Astrocyte (in vitro differentiated cells and primary cell): ENCODE results near the gene MICALL1. TPM values are rescaled to one million over a fixed set of nuclear protein-coding genes. Genes with fewer than 3 reads are reported as not detected.
A peak's percentile ranks its signal among the peaks of the same experiment; 100 is the strongest.
"Not testable (repeated sequence)": the region's sequence is repeated elsewhere in the genome, so short reads cannot be mapped to it uniquely, and the experiment has no call there.

Source experiments
- DNase-seq: peaks from one replicate; pipeline ENCODE4 v3.0.0-alpha.2; 2010; ENCODE audit warnings: low read depth
- FAIRE-seq: peaks from 2 replicates; lab custom pipeline; 2011; peaks lifted over from hg19 to GRCh38; lab: Jason Lieb, UNC
- H2AFZ ChIP-seq: 2 replicates; pipeline ENCODE4 v1.6.0; 2012; ENCODE audit warnings: low read depth, low read length, inconsistent platforms
- H3K27ac ChIP-seq: 2 replicates; pipeline ENCODE4 v1.5.1; 2011; ENCODE audit warnings: low read depth, low read length, inconsistent platforms
- H3K27me3 ChIP-seq: 2 replicates; pipeline ENCODE4 v1.6.0; 2011; ENCODE audit warnings: low read length, inconsistent platforms; ENCODE audit not compliant: insufficient read depth
- H3K36me3 ChIP-seq: 2 replicates; pipeline ENCODE4 v1.5.1; 2011; ENCODE audit warnings: low read length, inconsistent platforms; ENCODE audit not compliant: insufficient read depth
- H3K4me1 ChIP-seq: 2 replicates; pipeline ENCODE4 v1.5.1; 2011; ENCODE audit warnings: low read length, inconsistent platforms; ENCODE audit not compliant: insufficient read depth
- H3K4me2 ChIP-seq: 2 replicates; pipeline ENCODE4 v1.6.0; 2012; ENCODE audit warnings: low read length, inconsistent platforms
- H3K4me3 ChIP-seq: 2 replicates; pipeline ENCODE4 v1.5.1; 2011; ENCODE audit warnings: low read depth, mild to moderate bottlenecking, low read length, inconsistent platforms; ENCODE audit not compliant: insufficient read depth
- H3K79me2 ChIP-seq: 2 replicates; pipeline ENCODE4 v1.6.0; 2012; ENCODE audit warnings: mild to moderate bottlenecking, low read length, inconsistent platforms; ENCODE audit not compliant: insufficient read depth
- H3K9ac ChIP-seq: 2 replicates; pipeline ENCODE4 v1.6.0; 2012; ENCODE audit warnings: mild to moderate bottlenecking, low read length, inconsistent platforms
- H3K9me3 ChIP-seq: 2 replicates; pipeline ENCODE4 v1.5.1; 2012; ENCODE audit warnings: low read depth, mild to moderate bottlenecking, low read length, inconsistent platforms; ENCODE audit not compliant: insufficient read depth
- H4K20me1 ChIP-seq: 2 replicates; pipeline ENCODE4 v1.6.0; 2012; ENCODE audit warnings: low read length, inconsistent platforms; ENCODE audit not compliant: insufficient read depth
- H3K27ac Mint-ChIP-seq: one replicate; pipeline ENCODE4 v1.8.0; 2021; ENCODE audit warnings: mild to moderate bottlenecking, mixed read lengths; ENCODE audit not compliant: unreplicated experiment
- H3K27me3 Mint-ChIP-seq: one replicate; pipeline ENCODE4 v1.8.0; 2021; ENCODE audit warnings: low read depth, mixed read lengths; ENCODE audit not compliant: unreplicated experiment
- H3K36me3 Mint-ChIP-seq: one replicate; pipeline ENCODE4 v1.8.0; 2021; ENCODE audit warnings: low read depth, mixed read lengths; ENCODE audit not compliant: unreplicated experiment
- H3K4me1 Mint-ChIP-seq: one replicate; pipeline ENCODE4 v1.8.0; 2021; ENCODE audit warnings: low read depth, mixed read lengths; ENCODE audit not compliant: unreplicated experiment
- H3K4me3 Mint-ChIP-seq: one replicate; pipeline ENCODE4 v1.8.0; 2021; ENCODE audit warnings: mild to moderate bottlenecking, moderate library complexity, mixed read lengths; ENCODE audit not compliant: unreplicated experiment
- H3K9me3 Mint-ChIP-seq: one replicate; pipeline ENCODE4 v1.8.0; 2021; ENCODE audit warnings: mild to moderate bottlenecking, mixed read lengths; ENCODE audit not compliant: unreplicated experiment
- EZH2 ChIP-seq: IDR thresholded peaks from 2 replicates; pipeline ENCODE4 v1.6.1; 2012; ENCODE audit warnings: mild to moderate bottlenecking, low read length, inconsistent platforms; ENCODE audit not compliant: insufficient read depth
- total RNA-seq: library from RNA; stranded (reverse); gene quantifications from 2 replicates; pipeline ENCODE4 v1.2.1, GENCODE V29; 2021
- TF ChIP-seq, protein P1 (sequence below): IDR thresholded peaks from 2 replicates; pipeline ENCODE4 v1.5.1; 2011; ENCODE audit warnings: low read depth, mild to moderate bottlenecking, inconsistent platforms, low read length, moderate library complexity; ENCODE audit not compliant: insufficient read depth

Gene MICALL1
- total RNA-seq, 1 donor from 2014 or later = 131 TPM

DNA sequence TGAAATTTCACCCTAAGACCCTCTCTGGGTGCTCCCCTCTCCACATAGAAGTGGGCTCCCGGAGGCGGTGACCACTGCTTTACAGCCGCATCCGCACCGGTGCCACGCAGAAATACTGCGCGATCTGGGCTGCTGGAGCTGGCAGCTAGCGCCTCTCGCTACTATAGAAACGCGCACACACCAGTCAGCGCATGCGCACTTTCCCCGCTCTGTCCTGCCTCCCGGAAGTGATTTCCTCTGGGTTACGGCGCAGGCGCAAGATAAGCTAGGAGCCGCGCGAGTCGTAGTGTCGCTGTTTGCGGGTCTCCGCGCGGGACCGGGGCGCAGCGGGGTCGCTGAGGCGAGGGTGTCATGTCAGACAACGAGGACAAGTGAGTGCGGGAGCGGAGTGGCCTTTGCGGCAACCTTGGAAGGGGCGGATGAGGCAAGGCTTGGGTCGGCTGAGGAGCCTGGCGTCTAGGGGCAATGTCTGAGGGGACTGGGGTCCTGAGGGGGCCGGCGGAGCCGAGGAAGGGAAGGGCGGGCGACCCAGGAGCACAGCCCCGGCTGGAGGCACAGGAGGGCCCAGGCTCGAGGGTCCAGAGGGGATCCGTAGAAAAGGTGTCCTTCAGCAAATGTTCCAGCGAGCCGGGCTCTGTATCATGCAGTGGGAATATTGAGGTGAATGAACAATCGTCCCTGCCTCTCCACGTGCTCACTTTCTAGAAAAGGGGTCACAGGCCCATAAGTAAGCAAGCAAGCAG lies 47.5 kb downstream of the MICALL1 start, which contains the start of the genes C22orf23 and POLR2F:
Gene C22orf23, minus strand, starts transcription at position 165 of the 743 bp plus-strand sequence. CDS start 452 bp downstream, outside the sequence.
Gene POLR2F, plus strand, starts transcription at position 263 of the 743 bp plus-strand sequence. Its CDS starts 89 bp downstream, at position 352.
- Histone ChIP-seq H3K27me3 (no peaks in the 10 kb centered on the region), H2AFZ (peak within 1 kb of the TSS; percentile 98), H3K9ac (peak within 1 kb of the TSS; percentile 97), H3K4me1 (peaks cover 10% of the 10 kb centered on the region), H3K9me3 (no peaks in the 10 kb centered on the region), H3K27ac (peak within 1 kb of the TSS; percentile 52), H4K20me1 (peaks cover 23% of the 10 kb centered on the region), H3K79me2 (peaks cover 40% of the 10 kb centered on the region), H3K4me3 (peak within 1 kb of the TSS; percentile 97), H3K4me2 (peak within 1 kb of the TSS; percentile 98), H3K36me3 (peaks cover 15% of the 10 kb centered on the region)
- H3K4me3 Mint-ChIP-seq = peak within 1 kb of the TSS; percentile 98
- H3K4me1 Mint-ChIP-seq = peaks cover 3% of the 10 kb centered on the region
- no peak for TF ChIP-seq EZH2
- TF ChIP-seq, protein P1, sequence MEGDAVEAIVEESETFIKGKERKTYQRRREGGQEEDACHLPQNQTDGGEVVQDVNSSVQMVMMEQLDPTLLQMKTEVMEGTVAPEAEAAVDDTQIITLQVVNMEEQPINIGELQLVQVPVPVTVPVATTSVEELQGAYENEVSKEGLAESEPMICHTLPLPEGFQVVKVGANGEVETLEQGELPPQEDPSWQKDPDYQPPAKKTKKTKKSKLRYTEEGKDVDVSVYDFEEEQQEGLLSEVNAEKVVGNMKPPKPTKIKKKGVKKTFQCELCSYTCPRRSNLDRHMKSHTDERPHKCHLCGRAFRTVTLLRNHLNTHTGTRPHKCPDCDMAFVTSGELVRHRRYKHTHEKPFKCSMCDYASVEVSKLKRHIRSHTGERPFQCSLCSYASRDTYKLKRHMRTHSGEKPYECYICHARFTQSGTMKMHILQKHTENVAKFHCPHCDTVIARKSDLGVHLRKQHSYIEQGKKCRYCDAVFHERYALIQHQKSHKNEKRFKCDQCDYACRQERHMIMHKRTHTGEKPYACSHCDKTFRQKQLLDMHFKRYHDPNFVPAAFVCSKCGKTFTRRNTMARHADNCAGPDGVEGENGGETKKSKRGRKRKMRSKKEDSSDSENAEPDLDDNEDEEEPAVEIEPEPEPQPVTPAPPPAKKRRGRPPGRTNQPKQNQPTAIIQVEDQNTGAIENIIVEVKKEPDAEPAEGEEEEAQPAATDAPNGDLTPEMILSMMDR = no peak
- H3K36me3 Mint-ChIP-seq = peaks cover 2% of the 10 kb centered on the region
- FAIRE-seq (peak; percentile 88), DNase-seq (peak; percentile 80)
- no peaks in the 10 kb centered on the region for H3K9me3 Mint-ChIP-seq
- peak within 1 kb of the TSS; percentile 97 for H3K27ac Mint-ChIP-seq
- H3K27me3 Mint-ChIP-seq = no peaks in the 10 kb centered on the region

DNA sequence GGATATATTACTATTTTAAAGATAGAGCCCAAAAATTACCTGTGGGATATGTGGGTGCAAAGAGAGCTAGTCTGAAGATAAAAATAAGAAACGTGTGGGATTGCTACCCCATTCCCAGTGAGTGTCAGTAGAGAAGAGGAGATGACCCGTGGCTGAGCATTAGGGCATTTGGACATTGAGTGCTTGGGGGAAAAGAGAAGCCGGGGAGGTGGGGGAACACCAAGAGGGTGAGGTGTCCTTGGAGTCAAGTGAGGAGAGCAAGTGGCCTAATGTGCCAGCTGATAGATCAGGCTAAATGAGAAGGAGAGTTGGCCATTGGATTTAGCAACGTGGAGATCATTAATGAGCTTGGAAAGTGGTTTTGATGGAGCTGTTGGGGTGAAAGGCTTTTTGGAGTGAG lies 48.6 kb downstream of the MICALL1 start:
- no peak for TF ChIP-seq EZH2
- TF ChIP-seq, protein P1 = no peak
- peak overlapping the region; percentile 97 for H3K4me3 ChIP-seq
- no peak overlapping the region for H2AFZ ChIP-seq
- H3K27ac ChIP-seq = no peak overlapping the region
- peaks cover 25% of the 10 kb centered on the region for H3K36me3 ChIP-seq
- no peaks in the 10 kb centered on the region for H3K27me3 ChIP-seq
- H4K20me1 ChIP-seq = peaks cover 31% of the 10 kb centered on the region
- H3K4me1 ChIP-seq = peaks cover 10% of the 10 kb centered on the region
- H3K4me1 Mint-ChIP-seq = peaks cover 3% of the 10 kb centered on the region
- H3K9me3 Mint-ChIP-seq = no peaks in the 10 kb centered on the region
- FAIRE-seq = no peak
- peak overlapping the region; percentile 98 for H3K4me2 ChIP-seq
- no peak for DNase-seq
- peak overlapping the region; percentile 97 for H3K9ac ChIP-seq
- H3K9me3 ChIP-seq = no peaks in the 10 kb centered on the region
- peaks cover 11% of the 10 kb centered on the region for H3K36me3 Mint-ChIP-seq
- H3K27me3 Mint-ChIP-seq = no peaks in the 10 kb centered on the region
- H3K79me2 ChIP-seq = peaks cover 40% of the 10 kb centered on the region
- H3K4me3 Mint-ChIP-seq = peak overlapping the region; percentile 98
- H3K27ac Mint-ChIP-seq = peak overlapping the region; percentile 97

DNA sequence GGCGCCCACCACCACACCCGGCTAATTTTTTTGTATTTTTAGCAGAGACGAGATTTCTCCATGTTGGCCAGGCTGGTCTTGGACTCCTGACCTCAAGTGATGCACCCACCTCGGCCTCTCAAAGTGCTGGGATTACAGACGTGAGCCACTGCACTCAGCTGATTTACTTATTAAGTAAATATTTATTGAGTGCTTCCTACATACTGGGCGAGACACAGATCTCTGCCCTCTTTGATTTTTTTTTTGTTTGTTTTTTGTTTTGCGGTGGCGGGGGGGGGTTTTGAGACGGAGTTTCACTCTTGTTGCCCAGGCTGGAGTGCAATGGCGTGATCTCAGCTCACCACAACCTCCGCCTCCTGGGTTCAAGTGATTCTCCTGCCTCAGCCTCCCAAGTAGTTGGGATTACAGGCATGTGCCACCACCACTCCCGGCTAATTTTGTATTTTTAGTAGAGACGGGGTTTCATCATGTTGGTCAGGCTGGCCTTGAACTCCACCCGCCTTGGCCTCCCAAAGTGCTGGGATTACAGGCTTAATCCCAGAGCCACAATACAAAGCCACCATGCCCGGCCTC lies 49.8 kb downstream of the MICALL1 start:
- not testable (repeated sequence) for H3K4me2 ChIP-seq, H2AFZ ChIP-seq, H3K27me3 ChIP-seq, H3K27ac ChIP-seq, FAIRE-seq, H3K9me3 Mint-ChIP-seq, H3K27me3 Mint-ChIP-seq, H3K9me3 ChIP-seq, DNase-seq, H3K4me3 Mint-ChIP-seq, H3K4me1 Mint-ChIP-seq, H3K9ac ChIP-seq, H3K27ac Mint-ChIP-seq, H3K4me3 ChIP-seq
- H3K36me3 Mint-ChIP-seq = peaks cover 14% of the 10 kb centered on the region
- peaks cover 25% of the 10 kb centered on the region for H3K36me3 ChIP-seq
- H4K20me1 ChIP-seq = peaks cover 31% of the 10 kb centered on the region
- H3K4me1 ChIP-seq = peaks cover 10% of the 10 kb centered on the region
- H3K79me2 ChIP-seq = peaks cover 40% of the 10 kb centered on the region
